Ascending aorta (tissue), 2 donors: ENCODE results near the gene NUFIP2. TPM values are rescaled to one million over a fixed set of nuclear protein-coding genes. Genes with fewer than 3 reads are reported as not detected.
"Not testable (repeated sequence)": the region's sequence is repeated elsewhere in the genome, so short reads cannot be mapped to it uniquely, and the experiment has no call there.

ENCODE experiments used
- DNase-seq, 2 donors: peaks; one replicate each; pipeline ENCODE4 v3.0.0-alpha.2; 2019; ENCODE audit warnings: low spot score in 2 of 2
- H3K27ac ChIP-seq, 2 donors: fragments of 200-600 bp; sonication (generic); one replicate each; pipeline ENCODE4 v1.5.1; 2016 to 2017; ENCODE audit warnings: mild to moderate bottlenecking in 1 of 2
- H3K27me3 ChIP-seq: fragments of 200-600 bp; sonication (generic); one replicate; pipeline ENCODE4 v1.5.1; 2017
- H3K36me3 ChIP-seq, 2 donors: fragments of 200-600 bp; sonication (generic); one replicate each; pipeline ENCODE4 v1.5.1; 2016
- H3K4me1 ChIP-seq, 2 donors: fragments of 200-600 bp; sonication (generic); one replicate each; pipeline ENCODE4 v1.5.1; 2016 to 2017; ENCODE audit warnings: mild to moderate bottlenecking in 1 of 2
- H3K4me3 ChIP-seq, 2 donors: fragments of 200-600 bp; sonication (generic); one replicate each; pipeline ENCODE4 v1.5.1; 2016 to 2017; ENCODE audit warnings: mild to moderate bottlenecking in 1 of 2
- H3K9me3 ChIP-seq, 2 donors: fragments of 200-600 bp; sonication (generic); one replicate each; pipeline ENCODE4 v1.5.1; 2016
- CTCF ChIP-seq, 3 experiments: fragments of 200-600 bp in 2 of 3; fragments of 450-650 bp in 1 of 3; sonication (generic) in 2 of 3; IDR thresholded peaks; one replicate each; pipeline ENCODE4 v1.5.1; 2016 to 2019; ENCODE audit warnings: antibody characterized with exemption in 3 of 3, mild to moderate bottlenecking in 1 of 3, moderate library complexity in 1 of 3
- intact Hi-C: fragments of 100-400 bp; cut with DNase I; formaldehyde crosslinking; loops from one replicate; pipeline ENCODE4 v1.15.1; 2023
- total RNA-seq: library from RNA; depleted of rRNA; stranded (reverse); fragments of >200 nt; gene quantifications from one replicate; pipeline ENCODE4 v1.1.0, GENCODE V29; 2016

The NUFIP2 gene
- total RNA-seq, 1 donor from 2014 or later: 11.0 TPM

- Histone ChIP-seq H3K27ac (no peak overlapping the region), H3K27me3 (no peaks in the 10 kb centered on the region), H3K4me1 (peaks cover 9 to 19% of the 10 kb centered on the region in 2 donors), H3K36me3 (no peaks in the 10 kb centered on the region), H3K4me3 (no peak overlapping the region), H3K9me3 (no peaks in the 10 kb centered on the region)
- intact Hi-C loops: no loop called here
- DNase-seq: no peak
- TF ChIP-seq CTCF (IDR thresholded peaks at IDR 0.05): no peak
These were observed 56.3 kb downstream of the NUFIP2 start for GRCh38 chr17:29237476-29238132.

GRCh38 chr17:29235904-29236303, 58.0 kb downstream of the NUFIP2 start:
- DNase-seq: no peak
- no peaks in the 10 kb centered on the region for H3K9me3 ChIP-seq
- intact Hi-C loops: no loop called here
- TF ChIP-seq CTCF (IDR thresholded peaks at IDR 0.05): no peak
- H3K27ac ChIP-seq: no peak overlapping the region
- H3K4me3 ChIP-seq: no peak overlapping the region
- no peaks in the 10 kb centered on the region for H3K36me3 ChIP-seq
- peaks cover 4 to 13% of the 10 kb centered on the region in 2 donors for H3K4me1 ChIP-seq
- H3K27me3 ChIP-seq: no peaks in the 10 kb centered on the region

GRCh38 chr17:29234972-29235371, 59.0 kb downstream of the NUFIP2 start:
- H3K9me3 ChIP-seq, DNase-seq, H3K4me1 ChIP-seq, H3K27ac ChIP-seq, H3K4me3 ChIP-seq, H3K27me3 ChIP-seq, H3K36me3 ChIP-seq, intact Hi-C loops: not testable (repeated sequence)

- H3K9me3 ChIP-seq: no peaks in the 10 kb centered on the region
- H3K4me3 ChIP-seq: no peak overlapping the region
- no peaks in the 10 kb centered on the region for H3K36me3 ChIP-seq
- no peak for DNase-seq
- H3K4me1 ChIP-seq: peaks cover 0 to 4% of the 10 kb centered on the region in 2 donors
- intact Hi-C loops: no loop called here
- H3K27ac ChIP-seq: no peak overlapping the region
- TF ChIP-seq CTCF (IDR thresholded peaks at IDR 0.05): no peak
- no peaks in the 10 kb centered on the region for H3K27me3 ChIP-seq
These were observed 60.6 kb downstream of the NUFIP2 start for GRCh38 chr17:29233301-29233700.

- H3K4me3 ChIP-seq: no peak overlapping the region
- no peak for DNase-seq
- H3K9me3 ChIP-seq: no peaks in the 10 kb centered on the region
- intact Hi-C loops: no loop called here
- H3K36me3 ChIP-seq: no peaks in the 10 kb centered on the region
- H3K27ac ChIP-seq: no peak overlapping the region
- no peak for TF ChIP-seq CTCF (IDR thresholded peaks at IDR 0.05)
- H3K4me1 ChIP-seq: no peaks in the 10 kb centered on the region
- no peaks in the 10 kb centered on the region for H3K27me3 ChIP-seq
These were observed 68.6 kb downstream of the NUFIP2 start for GRCh38 chr17:29225396-29225795.

GRCh38 chr17:29221338-29221737, 72.6 kb downstream of the NUFIP2 start:
- DNase-seq, H3K27ac ChIP-seq, H3K4me1 ChIP-seq, H3K27me3 ChIP-seq, intact Hi-C loops, H3K36me3 ChIP-seq, H3K4me3 ChIP-seq, H3K9me3 ChIP-seq: not testable (repeated sequence)
